Breast epithelium (tissue), 4 donors: ENCODE data around the gene REXO2. TPM values are rescaled to one million over a fixed set of nuclear protein-coding genes. Genes with fewer than 3 reads are reported as not detected.
A peak's percentile ranks its signal among the peaks of the same experiment; 100 is the strongest.

Source experiments
- DNase-seq, 2 donors: peaks; one replicate each; pipeline ENCODE4 v3.0.0-alpha.2; 2019; ENCODE audit warnings: low spot score in 2 of 2
- H3K27ac ChIP-seq, 2 donors: fragments of 200-600 bp; sonication (generic) in 1 of 2; one replicate each; pipeline ENCODE4 v1.5.1; 2016 to 2019; ENCODE audit warnings: mild to moderate bottlenecking in 1 of 2
- H3K27me3 ChIP-seq, 2 donors: fragments of 200-600 bp; sonication (generic) in 1 of 2; one replicate each; pipeline versions ENCODE4 v1.5.1 to v1.6.0; 2017 to 2019; ENCODE audit warnings: control low read depth in 1 of 2, mild to moderate bottlenecking in 1 of 2
- H3K36me3 ChIP-seq: fragments of 200-600 bp; one replicate; pipeline ENCODE4 v1.5.1; 2019
- H3K4me1 ChIP-seq, 2 donors: fragments of 200-600 bp; sonication (generic); one replicate each; pipeline ENCODE4 v1.5.1; 2016 to 2019; ENCODE audit warnings: control low read depth in 1 of 2
- H3K4me3 ChIP-seq, 3 donors: fragments of 200-600 bp; sonication (generic); 1 replicate in 2 of 3; 2 replicates in 1 of 3; pipeline ENCODE4 v1.5.1; 2016 to 2019; ENCODE audit warnings: mild to moderate bottlenecking in 3 of 3, moderate library complexity in 2 of 3
- H3K9me3 ChIP-seq, 2 donors: fragments of 200-600 bp; sonication (generic) in 1 of 2; one replicate each; pipeline ENCODE4 v1.5.1; 2016 to 2019; ENCODE audit warnings: control low read depth in 1 of 2
- POLR2A ChIP-seq: fragments of 450-650 bp; IDR thresholded peaks from one replicate; pipeline ENCODE4 v1.6.1; 2016; ENCODE audit warnings: antibody characterized with exemption, mild to moderate bottlenecking, moderate library complexity
- POLR2AphosphoS5 ChIP-seq, 3 donors: sonication (generic); formaldehyde crosslinking; IDR thresholded peaks; one replicate each; pipeline ENCODE4 v1.6.1; 2017; ENCODE audit warnings: antibody characterized with exemption in 3 of 3
- intact Hi-C: fragments of 100-400 bp; cut with DNase I; formaldehyde crosslinking; loops from one replicate; pipeline ENCODE4 v1.15.1; 2023; ENCODE audit warnings: low total_unique reads
- total RNA-seq, 3 donors: library from RNA; depleted of rRNA; stranded (reverse); fragments of >200 nt; gene quantifications; one replicate each; pipeline ENCODE4 v1.1.0, GENCODE V29; 2016
- TF ChIP-seq, protein P1 (sequence below), 3 donors: fragments of 450-650 bp; IDR thresholded peaks; one replicate each; pipeline ENCODE4 v1.5.1; 2016 to 2017; ENCODE audit warnings: antibody characterized with exemption in 3 of 3, mild to moderate bottlenecking in 3 of 3, moderate library complexity in 3 of 3

Gene REXO2
- total RNA-seq, 3 donors from 2014 or later: 108 to 127 (median 123) TPM

DNA sequence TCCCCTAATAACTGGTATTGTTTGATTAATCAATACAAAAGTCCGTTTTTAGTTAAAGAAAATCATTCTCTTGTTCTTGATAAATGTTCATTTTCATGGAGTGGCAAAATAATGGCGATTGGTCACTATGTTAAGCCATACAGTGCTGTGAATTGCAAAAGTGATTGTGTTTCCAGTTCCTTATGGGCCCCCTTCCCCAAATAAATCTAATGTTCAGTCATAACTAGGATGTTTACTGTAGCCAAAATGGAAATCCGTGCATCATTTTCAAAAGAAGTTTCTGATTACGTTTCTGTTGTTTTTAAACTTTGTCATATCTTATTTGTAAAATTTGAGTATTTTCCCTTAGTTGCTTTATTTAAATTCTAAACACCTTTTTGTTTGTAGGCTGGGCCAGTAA, 38.0 kb upstream of the REXO2 start:
- Histone ChIP-seq H3K9me3 (no peaks in the 10 kb centered on the region), H3K4me1 (no peaks in the 10 kb centered on the region), H3K4me3 (peak overlapping the region; percentile 56 to 71 (median 70)), H3K27ac (peak overlapping the region; percentile 98 to 99), H3K36me3 (peaks cover 3% of the 10 kb centered on the region), H3K27me3 (no peaks in the 10 kb centered on the region)
- no peak for TF ChIP-seq POLR2A
- TF ChIP-seq POLR2AphosphoS5 (IDR thresholded peaks at IDR 0.05): no peak
- TF ChIP-seq, protein P1, sequence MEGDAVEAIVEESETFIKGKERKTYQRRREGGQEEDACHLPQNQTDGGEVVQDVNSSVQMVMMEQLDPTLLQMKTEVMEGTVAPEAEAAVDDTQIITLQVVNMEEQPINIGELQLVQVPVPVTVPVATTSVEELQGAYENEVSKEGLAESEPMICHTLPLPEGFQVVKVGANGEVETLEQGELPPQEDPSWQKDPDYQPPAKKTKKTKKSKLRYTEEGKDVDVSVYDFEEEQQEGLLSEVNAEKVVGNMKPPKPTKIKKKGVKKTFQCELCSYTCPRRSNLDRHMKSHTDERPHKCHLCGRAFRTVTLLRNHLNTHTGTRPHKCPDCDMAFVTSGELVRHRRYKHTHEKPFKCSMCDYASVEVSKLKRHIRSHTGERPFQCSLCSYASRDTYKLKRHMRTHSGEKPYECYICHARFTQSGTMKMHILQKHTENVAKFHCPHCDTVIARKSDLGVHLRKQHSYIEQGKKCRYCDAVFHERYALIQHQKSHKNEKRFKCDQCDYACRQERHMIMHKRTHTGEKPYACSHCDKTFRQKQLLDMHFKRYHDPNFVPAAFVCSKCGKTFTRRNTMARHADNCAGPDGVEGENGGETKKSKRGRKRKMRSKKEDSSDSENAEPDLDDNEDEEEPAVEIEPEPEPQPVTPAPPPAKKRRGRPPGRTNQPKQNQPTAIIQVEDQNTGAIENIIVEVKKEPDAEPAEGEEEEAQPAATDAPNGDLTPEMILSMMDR (IDR thresholded peaks at IDR 0.05): no peak
- intact Hi-C loops: no loop called here
- DNase-seq: no peak

DNA sequence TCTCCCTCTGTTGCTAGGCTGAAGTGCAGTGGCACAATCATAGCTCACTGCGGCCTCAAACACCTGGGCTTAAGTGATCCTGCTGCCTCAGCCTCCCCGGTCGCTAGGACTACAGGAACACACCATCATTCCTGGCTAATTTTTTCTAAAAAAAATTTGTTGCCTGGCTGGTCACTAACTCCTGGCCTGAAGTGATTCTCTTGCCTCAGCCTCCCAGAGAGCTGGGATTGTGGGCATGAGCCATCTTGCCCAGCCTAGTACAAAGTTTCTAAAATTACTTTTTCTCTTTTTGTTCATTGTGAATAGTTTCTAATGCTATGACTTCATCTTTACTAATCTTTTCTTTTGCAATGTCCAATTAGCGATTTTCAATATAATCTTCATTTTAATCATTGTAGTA, 26.3 kb upstream of the REXO2 start:
- H3K4me3 ChIP-seq: no peak overlapping the region
- no peaks in the 10 kb centered on the region for H3K9me3 ChIP-seq
- DNase-seq: no peak
- no peaks in the 10 kb centered on the region for H3K4me1 ChIP-seq
- no peak overlapping the region for H3K27ac ChIP-seq
- intact Hi-C loops: no loop called here
- TF ChIP-seq, protein P1 (IDR thresholded peaks at IDR 0.05): no peak
- TF ChIP-seq POLR2AphosphoS5 (IDR thresholded peaks at IDR 0.05) (no peak), POLR2A (no peak)
- no peaks in the 10 kb centered on the region for H3K36me3 ChIP-seq
- no peaks in the 10 kb centered on the region for H3K27me3 ChIP-seq

DNA sequence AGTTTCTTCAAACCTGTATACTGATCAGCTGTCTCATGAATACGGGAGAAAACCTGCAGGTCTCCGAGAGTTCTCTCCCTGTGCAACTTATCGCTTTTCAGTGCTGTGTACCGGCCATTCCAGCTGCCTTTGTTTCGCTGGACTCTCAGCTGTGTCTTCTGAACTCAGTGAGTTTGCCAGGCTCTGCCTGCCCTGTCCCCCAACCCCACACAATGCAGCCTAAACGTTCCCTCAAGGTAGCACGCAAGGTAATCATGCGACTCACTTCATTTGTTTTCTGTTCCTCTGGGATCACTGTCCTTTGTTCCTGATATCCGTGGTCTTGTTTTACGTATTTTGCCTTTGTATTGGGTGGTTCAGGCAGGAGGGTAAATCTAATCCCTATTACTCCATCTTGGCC, 25.3 kb upstream of the REXO2 start:
- Histone ChIP-seq H3K27ac (no peak overlapping the region), H3K27me3 (no peaks in the 10 kb centered on the region), H3K9me3 (no peaks in the 10 kb centered on the region), H3K4me3 (no peak overlapping the region), H3K36me3 (no peaks in the 10 kb centered on the region), H3K4me1 (no peaks in the 10 kb centered on the region)
- DNase-seq: no peak
- intact Hi-C loops: no loop called here
- TF ChIP-seq POLR2A: no peak
- no peak for TF ChIP-seq POLR2AphosphoS5 (IDR thresholded peaks at IDR 0.05)
- TF ChIP-seq, protein P1 (IDR thresholded peaks at IDR 0.05): no peak

DNA sequence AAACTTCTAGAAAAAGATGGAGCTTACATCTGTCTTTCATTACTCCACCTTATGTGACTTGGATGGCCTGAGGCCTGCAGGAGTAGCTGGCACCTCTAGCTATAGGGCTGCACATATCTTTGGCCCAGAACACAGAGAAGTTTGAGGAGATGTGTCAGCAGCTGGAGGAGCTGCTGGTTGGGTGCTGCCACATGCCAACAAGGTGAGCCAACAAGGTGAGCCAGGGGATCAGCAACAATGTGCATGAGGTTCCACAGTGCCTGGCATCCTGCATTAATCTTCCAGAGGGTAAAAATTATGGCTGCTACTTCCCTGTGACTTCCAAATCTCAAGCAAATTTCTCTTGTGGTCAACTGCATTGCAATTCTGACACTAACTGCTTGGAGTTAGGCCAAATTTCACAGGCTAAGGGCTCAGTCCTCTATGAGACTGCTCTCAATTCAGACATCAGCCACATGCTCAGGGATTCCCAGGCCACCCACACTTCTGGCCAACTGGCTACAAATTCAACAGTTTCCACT, 22.8 kb upstream of the REXO2 start:
- Histone ChIP-seq H3K4me1 (no peaks in the 10 kb centered on the region), H3K27me3 (no peaks in the 10 kb centered on the region), H3K9me3 (no peaks in the 10 kb centered on the region), H3K4me3 (no peak overlapping the region), H3K36me3 (no peaks in the 10 kb centered on the region), H3K27ac (no peak overlapping the region)
- TF ChIP-seq POLR2A (no peak), POLR2AphosphoS5 (IDR thresholded peaks at IDR 0.05) (no peak)
- no peak for DNase-seq
- intact Hi-C loops: no loop called here

DNA sequence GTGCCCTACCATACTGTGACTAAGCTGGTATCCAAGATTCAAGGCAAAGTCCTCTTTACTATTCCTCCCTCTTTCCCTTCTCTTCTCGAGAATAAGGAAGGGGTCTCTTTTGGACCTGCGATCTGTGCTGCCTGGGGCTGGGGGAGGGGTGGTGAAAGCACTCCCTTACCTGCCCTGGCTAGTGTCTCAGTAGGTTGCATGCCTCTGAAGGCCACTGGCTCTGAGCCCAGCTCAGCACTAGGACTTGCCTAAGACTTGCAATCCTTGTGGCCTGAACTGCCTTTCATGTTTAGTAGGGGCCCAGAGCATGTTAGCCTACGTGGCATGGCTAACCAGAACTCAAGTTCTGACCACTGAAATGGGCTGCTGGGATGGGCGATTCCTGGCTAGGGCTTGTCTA, 13.0 kb upstream of the REXO2 start:
- no peaks in the 10 kb centered on the region for H3K9me3 ChIP-seq
- no peak overlapping the region for H3K4me3 ChIP-seq
- H3K36me3 ChIP-seq: no peaks in the 10 kb centered on the region
- no peak overlapping the region for H3K27ac ChIP-seq
- H3K27me3 ChIP-seq: no peaks in the 10 kb centered on the region
- no peak for DNase-seq
- TF ChIP-seq POLR2AphosphoS5 (IDR thresholded peaks at IDR 0.05) (no peak), POLR2A (no peak)
- TF ChIP-seq, protein P1 (IDR thresholded peaks at IDR 0.05): no peak
- intact Hi-C loops: no loop called here
- no peaks in the 10 kb centered on the region for H3K4me1 ChIP-seq

DNA sequence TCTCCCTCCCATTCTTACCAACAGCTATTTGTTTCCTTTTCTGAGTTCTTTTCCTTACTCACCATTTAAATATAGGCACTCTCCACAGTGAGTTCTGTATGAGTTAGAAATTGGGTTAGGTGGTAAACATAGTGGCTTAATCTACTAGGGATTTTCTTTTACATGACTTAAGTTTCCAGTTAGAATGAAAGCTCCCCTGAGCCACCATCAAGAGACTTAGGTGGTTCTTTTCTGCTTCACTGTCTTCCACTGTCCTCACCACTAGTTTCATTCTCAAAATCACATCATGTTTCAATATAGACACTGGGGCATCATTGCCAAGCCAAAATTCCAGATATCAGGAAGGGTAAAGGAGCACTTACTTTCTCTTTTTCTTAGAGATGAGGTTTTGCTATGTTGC, 9.0 kb upstream of the REXO2 start:
- Histone ChIP-seq H3K4me3 (no peak overlapping the region), H3K27me3 (no peaks in the 10 kb centered on the region), H3K36me3 (no peaks in the 10 kb centered on the region), H3K4me1 (no peaks in the 10 kb centered on the region), H3K27ac (no peak overlapping the region), H3K9me3 (no peaks in the 10 kb centered on the region)
- no peak for DNase-seq
- intact Hi-C loops: no loop called here
- no peak for TF ChIP-seq POLR2A
- no peak for TF ChIP-seq POLR2AphosphoS5 (IDR thresholded peaks at IDR 0.05)
